ENCODE data around the gene C19orf44.
"Not testable (repeated sequence)": the region's sequence is repeated elsewhere in the genome, so short reads cannot be mapped to it uniquely, and the experiment has no call there.

The C19orf44 gene

DNA sequence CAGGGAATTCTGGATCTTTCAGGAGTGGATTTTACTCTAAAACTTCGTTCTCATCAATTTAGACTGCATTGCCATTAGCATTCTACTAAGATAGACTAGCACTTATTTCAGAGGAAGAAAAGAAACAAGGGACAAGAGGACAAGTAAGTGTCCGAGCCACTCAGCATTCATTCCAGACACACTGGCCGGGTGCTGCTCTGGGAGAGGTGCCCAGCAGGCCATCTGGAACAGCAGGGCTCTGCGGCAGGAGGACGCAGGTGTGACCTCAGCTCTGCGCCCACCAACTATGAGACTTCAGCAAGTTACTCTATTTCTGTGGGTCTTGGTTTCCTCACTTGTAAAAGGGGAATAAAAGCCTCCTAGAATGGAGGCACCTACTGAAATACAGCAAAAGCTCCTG is 28.6 kb upstream of the C19orf44 start:
- no peak for DNase-seq (ENCODE audit: low read depth, low spot score)

DNA sequence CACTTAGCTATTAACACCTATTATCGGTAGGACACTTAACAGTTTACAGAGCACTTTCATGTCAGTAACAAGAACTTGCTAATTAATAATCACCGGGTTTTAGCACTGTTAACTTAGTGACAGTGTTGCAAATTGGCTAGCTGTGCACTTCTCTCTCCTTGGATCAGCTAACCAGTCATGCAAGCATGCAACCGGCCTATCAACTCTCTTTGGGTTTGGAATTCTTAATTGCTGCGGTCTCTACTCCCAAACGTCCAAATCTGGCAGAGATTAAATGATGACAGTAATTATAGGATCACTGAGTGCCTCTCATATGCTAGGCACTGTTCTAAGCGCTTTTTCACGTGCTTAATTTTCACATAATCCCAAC is 25.7 kb upstream of the C19orf44 start:
- no peak for DNase-seq (ENCODE audit: low read depth, low spot score)

DNA sequence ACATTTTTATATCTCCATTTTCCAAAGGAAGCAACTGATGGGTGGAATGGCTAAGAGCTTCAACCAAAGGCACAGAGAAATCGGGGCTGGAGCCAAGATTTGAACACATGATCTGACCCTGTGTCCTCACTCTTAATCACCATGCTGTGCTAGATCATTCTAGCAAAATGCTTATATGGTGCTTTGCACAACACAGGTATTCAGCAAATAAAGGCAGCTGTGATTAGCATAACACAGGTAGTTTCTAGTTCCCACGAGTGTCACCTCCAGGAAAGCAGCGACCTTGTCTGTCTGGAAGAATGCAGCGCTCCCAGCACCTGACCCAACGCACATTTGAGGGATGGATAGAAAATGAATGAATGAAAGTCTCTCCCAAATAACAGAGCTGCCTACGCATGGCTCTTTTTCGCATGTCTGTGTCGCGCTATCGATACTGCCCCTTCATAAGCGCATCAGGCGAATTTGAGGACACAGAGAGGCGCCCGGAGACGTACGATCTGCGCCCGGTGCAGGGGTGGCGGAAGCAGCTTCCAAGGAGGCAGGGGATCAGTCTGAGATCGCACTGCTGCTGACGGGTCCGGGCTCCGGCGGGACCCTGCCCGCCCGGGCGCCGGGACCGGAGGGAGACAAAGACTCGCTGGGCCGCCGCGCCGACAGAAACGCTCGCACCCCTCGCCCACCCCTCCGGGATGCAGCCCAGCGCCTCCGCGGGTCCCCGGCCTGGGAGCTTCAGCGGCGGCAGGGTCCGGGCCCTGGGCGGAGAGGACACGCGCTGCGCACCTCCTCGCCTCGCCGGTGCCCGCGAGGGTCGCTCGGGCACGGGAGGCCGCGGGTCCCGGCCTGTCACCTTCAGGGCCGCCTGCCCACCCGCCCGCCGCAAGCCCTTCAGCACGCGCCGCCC is 25.0 kb upstream of the C19orf44 start:
- no peak for DNase-seq (ENCODE audit: low read depth, low spot score)

DNA sequence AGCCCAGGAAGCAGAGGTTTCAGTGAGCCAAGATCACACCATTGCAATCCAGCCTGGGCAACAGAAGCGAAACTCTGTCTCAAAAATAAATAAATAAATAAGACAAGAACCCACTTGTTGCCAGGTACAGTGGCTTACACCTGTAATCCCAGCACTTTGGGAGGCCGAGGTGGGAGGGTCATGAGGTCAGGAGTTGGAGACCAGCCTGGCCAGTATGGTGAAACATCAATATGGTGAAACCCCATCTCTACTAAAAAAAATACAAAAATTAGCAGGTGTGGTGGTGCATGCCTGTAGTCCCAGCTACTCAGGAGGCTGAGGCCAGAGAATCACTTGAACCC is 23.7 kb upstream of the C19orf44 start:
- DNase-seq (ENCODE audit: low read depth, low spot score): not testable (repeated sequence)

DNA sequence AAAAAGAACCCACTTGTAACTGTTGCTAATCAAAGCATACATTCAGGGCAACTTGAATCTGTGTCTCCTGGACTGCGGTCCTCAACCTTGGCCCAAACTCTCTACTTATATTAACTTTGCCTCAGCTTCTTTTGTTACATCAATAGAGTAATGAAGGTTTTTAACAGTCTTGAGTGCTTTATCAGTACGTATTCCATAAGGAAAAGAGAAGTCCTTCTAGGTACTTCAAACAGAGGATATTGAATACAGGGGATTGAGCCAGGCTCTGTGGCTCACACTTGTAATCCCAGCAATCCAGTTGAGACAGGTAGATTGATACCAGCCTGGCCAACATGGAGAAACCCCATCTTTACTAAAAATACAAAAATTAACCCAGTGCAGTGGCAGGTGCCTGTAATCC is 23.2 kb upstream of the C19orf44 start:
- DNase-seq (ENCODE audit: low read depth, low spot score): no peak

DNA sequence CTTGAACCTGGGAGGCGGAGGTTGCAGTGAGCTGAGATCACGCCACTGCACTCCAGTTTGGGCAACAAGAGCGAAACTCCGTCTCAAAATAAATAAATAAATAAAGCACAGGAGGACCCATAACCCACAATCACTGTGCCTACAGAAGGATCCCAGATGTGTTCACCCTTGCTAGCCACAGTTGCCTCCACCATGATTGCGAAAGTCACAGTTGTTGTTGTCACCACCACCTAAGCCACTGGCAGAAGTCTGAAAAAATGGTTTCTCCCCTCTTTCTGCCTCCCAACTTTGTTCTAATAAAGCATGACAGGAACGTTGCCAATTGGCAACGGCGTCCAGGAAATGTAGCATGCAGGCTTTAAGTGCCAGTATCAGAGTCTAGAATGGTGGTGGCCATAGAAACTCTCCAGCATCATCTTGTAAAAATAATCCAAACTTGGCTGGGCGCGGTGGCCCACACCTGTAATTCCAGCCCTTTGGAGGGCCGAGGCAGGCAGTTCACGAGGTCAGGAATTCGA is 22.3 kb upstream of the C19orf44 start:
- DNase-seq (ENCODE audit: low read depth, low spot score): no peak

DNA sequence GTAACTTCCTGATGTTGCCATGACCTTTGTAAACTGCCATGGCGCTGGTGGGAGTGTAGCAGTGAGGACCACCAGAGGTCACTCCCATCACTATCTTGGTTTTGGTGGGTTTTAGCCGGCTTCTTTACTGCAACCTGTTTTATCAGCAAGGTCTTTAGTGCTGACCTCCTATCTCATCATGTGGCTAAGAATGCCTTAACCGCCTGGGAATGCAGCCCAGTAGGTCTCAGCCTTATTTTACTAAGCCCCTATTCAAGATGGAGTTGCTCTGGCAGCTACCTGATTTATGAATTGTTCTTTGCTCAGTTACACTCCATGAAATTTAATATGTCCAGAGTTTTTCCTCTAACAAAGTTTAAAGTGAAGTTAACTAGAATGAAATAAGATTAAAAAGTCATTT is 19.8 kb upstream of the C19orf44 start:
- no peak for DNase-seq (ENCODE audit: low read depth, low spot score)

DNA sequence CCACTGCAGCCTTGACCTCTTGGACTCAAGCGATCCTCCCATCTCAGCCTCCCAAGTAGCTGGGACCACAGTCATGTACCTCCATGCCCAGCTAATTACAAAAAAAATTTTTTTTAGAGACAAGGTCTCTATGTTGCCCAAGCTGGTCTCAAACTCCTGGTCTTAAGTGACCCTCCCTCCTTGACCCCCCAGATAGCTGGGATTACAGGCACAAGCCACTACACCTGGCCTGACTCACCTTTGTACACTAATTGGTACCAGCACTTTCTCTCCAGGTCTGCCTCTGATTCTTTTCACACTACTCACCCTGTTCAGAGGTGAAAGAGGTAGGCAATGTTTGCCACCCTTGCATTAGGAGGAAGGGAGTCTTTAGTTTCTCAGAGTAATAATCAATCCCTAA is 18.9 kb upstream of the C19orf44 start:
- no peak for DNase-seq (ENCODE audit: low read depth, low spot score)

DNA sequence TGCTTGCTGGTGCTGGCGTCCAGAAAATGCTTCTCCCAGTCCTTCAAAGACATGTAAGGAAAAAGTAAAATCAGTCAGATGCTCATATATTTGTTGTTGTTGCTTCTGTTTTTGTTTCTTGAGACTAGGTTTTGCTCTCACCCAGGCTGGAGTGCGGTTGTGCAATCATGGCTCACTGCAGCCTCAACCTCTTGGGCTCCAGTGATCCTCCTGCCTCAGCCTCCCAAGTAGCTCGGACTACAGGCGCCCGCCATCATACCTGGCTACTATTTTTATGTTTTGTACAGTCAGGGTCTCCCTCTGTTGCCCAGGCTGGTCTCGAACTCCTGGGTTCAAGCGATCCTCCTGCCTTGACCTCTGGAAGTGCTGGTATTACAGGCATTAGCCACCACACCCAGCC is 13.4 kb upstream of the C19orf44 start:
- DNase-seq (ENCODE audit: low read depth, low spot score): no peak

DNA sequence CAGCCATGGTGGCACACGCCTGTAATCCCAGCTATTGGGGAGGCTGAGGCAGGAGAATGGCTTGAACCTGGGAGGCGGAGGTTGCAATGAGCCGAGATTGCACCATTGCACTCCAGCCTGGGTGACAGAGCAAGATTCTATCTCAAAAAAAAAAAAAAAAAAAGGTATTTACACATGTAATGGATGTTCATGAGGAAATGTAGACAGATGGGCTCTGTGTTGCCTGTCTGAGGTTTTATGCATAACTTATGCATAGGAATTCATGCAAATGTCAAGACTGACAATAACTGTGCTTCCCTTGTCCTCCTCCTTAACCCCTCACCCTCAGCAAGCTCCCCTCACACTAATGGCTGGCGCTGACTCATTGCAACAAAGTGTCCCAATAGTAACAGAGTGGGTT is 9.7 kb upstream of the C19orf44 start:
- DNase-seq (ENCODE audit: low read depth, low spot score): not testable (repeated sequence)

DNA sequence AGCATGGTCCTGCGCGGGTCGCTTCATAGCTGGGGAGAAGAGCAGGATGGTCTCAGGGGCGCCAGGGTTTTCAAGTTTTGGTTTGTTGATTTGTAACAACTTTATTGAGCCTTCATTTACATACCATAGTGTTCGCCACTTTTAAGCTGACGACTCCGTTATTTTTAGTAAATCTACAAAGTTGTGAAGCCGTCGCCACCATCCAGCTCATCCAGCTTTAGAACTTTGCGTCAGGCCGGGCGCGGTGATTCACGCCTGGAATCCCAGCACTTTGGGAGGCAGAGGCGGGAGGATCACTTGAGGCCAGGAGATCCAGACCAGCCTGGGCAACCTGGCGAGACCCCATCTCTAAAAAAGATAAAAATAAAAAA is 404 bp downstream of the C19orf44 start:
- DNase-seq (ENCODE audit: low read depth, low spot score): no peak

DNA sequence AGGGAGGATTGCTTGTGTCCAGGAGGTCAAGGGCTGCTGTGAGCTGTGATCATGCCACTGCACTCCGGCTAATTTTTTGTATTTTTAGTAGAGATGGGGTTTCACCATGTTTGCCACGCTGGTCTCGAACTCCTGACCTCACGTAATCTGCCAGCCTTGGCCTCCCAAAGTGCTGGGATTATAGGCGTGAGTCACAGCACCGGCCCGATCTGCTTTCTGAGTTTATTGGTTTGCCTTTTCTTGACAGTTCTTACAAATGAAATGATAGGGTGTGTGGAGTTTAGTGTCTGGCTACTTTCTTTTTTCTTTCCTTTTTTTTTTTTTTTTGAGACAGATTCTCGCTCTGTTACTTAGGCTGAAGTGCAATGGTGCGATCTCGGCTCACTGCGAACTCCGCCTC is 848 bp downstream of the C19orf44 start:
- no peak for DNase-seq (ENCODE audit: low read depth, low spot score)

DNA sequence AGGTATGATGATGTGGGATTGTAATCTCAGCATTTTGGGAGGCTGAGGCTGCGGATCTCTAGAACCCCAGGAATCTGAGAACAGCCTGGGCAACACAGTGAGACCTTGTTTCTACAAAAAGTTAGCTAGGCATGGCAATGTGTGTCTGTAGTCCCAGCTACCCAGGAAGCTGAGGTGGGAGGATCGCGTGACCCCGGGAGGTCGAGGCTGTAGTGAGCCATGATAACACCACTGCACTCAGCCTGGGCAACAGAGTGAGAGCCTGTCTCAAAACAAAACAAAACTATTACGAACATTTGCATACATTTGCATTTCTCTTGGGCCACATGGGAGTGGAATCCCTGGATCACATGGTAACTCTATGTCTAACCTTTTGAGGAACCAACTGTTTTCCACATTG is 1.6 kb downstream of the C19orf44 start:
- no peak for DNase-seq (ENCODE audit: low read depth, low spot score)

DNA sequence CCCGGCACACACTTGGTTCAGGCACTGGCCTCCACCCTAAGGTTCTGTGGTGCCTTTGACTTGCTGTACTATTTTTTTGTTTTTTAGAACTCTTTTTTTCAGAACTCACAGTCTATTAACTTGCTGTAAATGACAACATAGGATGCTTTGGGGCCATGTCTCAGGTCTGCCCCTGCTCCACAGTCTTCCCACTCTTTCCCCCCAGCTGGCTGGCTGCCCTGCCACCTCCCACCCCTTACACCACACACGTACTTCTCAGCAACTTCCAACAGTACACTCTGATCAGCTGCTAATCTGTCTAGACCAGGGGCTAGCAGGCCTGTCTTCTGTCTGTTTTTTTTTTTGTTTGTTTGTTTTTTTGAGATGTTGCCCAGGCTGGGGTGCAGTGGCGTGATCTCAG is 8.1 kb downstream of the C19orf44 start:
- DNase-seq (ENCODE audit: low read depth, low spot score): no peak

DNA sequence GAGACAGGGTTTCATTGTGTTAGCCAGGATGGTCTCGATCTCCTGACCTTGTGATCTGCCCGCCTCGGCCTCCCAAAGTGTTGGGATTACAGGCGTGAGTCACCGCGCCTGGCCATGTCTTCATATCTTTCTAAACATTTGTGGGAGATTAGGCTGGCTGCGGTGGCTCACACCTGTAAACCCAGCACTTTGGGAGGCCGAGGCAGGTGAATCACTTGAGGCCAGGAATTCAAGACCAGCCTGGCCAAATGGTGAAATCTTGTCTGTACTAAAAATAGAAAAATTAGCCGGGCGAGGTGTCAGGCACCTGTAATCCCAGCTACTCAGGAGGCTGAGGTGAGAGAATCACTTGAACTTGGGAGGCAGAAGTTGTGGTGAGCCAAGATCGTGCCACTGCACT is 10.0 kb downstream of the C19orf44 start:
- not testable (repeated sequence) for DNase-seq (ENCODE audit: low read depth, low spot score)

DNA sequence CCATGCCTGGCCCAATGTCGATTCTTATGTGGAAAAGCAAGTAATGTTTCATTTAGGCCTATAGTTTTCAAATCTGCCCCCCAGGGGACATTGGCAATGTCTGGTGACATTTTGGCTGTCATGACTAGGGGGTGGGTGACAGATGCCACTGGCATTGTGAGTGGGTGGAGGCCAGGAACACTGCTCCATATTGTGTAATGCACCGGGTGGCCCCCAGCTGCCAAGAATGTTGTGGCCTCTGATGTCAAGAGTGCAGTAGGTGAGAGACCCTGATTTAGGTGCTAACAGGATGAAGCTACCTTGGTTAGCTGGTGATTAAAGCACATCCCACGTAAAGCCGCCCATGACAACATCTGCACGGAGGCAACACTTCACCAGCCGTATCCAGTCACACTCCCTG is 10.8 kb downstream of the C19orf44 start:
- no peak for DNase-seq (ENCODE audit: low read depth, low spot score)

DNA sequence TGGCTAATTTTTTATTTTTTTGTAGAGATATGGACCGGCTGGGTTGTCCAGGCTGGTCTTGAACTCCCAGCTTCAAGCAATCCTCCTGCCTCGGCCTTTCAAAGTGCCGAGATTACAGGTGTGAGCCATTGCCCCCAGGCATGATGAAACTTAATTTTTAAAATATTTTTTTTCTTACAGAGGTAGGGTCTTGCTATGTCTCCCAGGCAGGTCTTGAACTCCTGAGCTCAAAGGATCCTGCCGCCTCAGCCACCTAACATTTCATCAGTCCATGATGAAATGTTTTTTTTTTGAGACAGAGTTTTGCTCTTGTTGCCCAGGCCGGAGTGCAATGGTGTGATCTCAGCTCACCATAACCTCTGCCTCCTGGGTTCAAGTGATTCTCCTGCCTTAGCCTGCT is 12.4 kb downstream of the C19orf44 start:
- no peak for DNase-seq (ENCODE audit: low read depth, low spot score)

DNA sequence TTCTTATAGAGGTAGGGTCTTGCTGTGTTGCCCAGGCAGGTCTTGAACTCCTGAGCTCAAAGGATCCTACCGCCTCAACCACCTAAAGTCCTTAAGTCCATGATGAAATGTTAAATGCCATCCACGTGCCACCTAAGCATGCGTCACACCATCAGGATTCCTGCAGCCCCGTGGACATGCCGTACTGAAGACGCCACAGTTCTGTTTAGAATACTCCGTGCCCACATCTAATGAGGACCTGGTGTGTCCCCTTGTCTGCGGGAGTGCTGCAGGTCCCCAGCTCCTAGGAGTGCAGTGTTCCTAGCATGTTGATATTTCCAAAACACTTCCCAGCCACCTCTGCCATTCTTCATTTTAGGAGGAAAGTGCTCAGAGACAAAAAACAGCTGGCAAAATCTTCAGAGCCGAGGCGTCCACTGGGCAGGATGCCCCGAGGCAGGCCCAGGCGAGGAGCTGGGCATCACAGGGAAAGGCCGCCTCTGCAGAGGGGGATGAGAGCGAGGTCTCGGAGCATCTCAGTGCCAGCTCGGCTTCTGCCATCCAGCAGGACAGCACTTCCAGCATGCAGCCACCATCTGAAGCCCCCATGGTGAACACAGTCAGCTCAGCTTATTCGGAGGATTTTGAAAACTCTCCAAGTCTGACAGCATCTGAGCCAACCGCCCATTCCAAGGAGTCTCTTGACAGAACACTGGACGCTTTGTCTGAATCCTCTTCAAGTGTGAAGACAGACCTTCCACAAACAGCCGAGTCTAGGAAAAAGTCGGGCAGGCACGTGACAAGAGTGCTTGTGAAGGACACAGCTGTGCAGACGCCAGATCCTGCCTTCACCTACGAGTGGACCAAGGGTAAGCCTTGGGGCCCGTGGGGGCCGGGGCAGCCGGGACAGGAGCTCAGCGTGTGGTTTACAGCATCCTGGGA is 13.2 kb downstream of the C19orf44 start:
- DNase-seq (ENCODE audit: low read depth, low spot score): no peak

DNA sequence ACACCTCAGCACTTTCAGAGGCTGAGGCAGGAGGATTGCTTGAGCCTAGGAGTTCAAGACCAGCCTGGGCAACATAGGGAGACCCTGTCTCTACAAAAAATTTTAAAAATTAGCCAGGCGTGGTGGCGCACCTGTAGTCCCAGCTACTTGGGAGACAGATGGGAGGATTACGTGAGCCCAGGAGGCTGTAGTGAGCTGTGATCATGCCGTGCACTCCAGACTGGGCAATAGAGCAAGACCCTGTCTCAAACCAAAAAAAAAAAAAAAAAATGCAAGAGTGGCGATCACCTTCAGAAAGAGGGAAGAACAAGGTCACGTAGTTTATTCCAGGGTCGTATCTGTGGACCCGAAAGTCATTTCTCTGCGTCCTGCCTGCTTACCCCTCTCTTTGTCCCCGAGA is 16.4 kb downstream of the C19orf44 start:
- DNase-seq (ENCODE audit: low read depth, low spot score): not testable (repeated sequence)

DNA sequence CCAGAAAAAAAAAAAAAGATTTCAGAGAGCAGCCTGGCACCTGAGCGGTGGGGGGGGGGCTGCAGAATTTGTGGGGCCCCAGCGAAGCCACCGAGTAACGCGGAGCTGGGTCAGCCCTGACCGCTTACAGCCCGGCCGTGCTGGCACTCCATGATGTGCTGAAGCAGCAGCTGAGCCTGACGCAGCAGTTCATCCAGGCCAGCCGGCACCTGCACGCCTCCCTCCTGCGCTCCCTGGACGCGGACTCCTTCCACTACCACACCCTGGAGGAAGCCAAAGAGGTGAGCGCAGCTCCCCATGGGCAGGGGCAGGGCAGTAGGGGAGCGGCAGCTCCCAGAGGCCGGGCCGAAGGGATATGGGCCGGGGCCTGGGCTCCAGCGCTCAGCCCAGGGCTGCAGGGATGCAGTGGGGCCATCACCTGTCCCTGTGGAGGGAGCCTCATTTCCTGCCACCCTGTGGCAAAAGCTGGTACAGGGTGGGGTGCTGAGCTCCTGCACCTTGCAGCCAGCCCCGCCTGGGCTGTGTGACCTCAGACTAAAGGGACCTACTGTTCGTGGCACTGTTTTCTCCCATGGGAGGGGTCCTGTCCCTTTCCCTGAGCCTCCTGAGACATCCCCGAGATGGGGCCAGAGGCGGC is 18.3 kb downstream of the C19orf44 start:
- DNase-seq (ENCODE audit: low read depth, low spot score): no peak

DNA sequence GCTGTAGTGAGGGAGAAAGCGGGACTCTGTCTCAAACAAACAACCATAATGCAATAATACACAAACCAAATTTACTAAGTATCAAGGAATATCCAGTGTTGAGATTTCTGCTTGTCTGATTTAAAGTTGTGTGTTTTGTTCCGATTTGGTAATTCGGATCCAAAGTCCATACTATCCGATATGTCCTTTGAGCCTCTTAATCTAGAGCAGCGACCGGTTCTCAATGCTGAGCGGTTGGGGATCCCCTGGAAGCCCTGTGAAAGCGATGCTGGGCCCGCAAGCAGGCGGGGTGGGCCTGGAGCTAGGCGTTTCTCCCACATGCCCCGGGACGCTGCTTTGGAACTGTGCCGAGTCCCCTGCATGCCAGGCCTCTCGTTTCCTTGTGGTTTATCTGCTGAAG is 20.2 kb downstream of the C19orf44 start:
- DNase-seq (ENCODE audit: low read depth, low spot score): no peak

DNA sequence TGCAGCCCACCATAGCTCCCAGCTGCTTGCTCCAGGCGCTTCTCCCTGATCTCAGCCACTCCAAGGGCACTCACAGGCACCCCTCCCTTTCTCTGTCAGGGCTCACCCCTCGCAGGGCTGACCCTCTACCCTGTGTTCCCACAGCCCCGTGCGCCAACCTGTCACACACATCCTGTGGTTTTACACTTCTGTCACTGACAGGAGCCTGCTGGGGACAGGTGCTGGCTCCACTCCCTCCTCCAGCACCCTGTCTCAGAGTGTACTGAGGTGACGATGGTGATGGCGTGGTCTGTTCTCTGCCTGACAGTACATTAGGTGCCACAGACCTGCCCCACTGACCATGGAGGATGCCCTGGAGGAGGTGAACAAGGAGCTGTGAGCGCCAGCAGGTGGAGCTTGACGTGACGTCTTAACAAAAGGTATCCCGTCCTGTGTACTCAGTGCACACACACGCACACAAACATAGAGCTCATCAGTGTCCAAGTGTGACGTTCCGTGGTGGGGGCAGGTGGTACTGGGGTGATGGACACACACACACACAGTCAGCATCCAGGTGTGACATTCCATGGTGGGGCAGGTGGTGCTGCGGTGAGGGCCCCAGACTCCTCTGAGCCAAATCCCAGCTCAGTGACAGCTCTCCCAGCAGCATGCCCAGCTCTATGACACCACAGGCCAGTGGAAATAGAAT is 20.9 kb downstream of the C19orf44 start:
- no peak for DNase-seq (ENCODE audit: low read depth, low spot score)
